NCI-H1417 treated with DMSO at 0.1 percent for 48 hours (cell line): ENCODE data around the gene FRS2.

Experiments
- DNase-seq: peaks from one replicate; lab custom pipeline; 2025; lab: John Stamatoyannopoulos, UW

FRS2 gene

DNA sequence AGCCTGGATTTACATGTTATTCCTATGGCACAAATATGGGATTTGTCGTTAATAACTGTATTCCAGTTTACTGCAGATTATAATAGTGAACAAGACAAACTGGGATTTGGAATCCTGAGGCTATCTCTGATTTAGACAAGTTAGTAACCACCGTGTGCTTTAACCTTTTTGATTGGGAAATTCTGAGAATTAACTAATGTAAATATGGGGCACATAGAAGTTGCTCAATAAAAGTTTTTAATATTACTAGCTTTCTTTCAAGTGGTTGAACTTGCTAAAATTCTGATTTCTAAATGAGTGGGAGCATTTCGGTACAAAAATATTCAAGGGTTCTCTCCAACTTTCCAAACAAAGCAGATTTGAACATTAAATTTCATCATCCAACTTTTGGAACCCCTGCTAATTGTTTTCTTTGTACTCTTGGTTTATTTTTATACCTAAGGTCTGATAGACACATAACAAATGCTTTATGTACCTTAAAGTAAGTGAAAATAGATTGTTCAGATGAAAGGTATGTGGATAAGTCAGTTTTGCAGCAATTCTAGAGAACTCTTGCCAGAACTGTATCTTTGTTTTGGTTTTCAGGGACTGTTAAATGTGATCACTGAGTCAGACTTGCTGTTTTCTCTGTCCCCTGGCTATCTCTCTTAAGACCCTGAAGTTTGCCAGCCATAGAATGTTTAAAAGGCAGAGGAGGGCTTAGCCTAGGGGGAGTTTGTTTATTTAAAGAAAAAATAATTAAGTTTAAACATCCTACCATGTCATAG is 57.5 kb downstream of the FRS2 start:
- no peak for DNase-seq

DNA sequence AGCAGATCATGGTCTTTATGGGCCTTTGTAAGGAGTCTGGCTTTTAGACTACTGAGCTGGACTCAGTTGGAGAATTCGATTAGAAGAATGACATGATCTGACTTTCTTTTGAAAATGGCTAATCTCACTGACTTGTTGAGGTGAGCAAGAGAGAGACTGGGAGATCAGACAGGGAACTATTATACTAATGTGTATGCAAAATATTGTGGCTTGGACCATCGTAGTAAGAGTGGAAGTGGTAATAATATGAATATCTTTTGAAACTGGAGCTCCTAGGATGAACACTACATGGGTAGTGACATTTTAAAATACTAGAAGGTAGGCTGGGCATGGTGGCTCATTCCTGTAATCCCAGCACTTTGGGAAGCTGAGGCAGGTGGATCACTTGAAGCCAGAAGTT is 58.8 kb downstream of the FRS2 start:
- no peak for DNase-seq

DNA sequence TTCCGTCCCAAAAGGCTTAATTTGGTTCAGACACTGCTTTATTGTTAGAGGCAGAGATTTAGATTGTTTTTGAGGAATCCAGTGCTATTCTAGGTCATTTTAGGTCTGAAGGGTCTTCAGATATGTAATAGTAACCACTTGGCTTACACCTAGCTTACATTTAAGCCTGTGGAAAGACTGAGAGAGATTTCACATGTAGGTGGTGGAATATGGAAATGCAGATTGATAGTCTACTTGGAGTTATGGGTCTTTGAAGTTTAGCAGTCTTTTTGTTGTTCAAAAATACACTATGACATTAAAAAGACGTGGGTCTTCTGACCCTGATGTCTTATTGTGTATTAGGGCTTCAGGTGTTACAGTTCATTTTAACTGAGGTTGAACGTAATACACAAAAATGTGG is 63.7 kb downstream of the FRS2 start:
- no peak for DNase-seq

DNA sequence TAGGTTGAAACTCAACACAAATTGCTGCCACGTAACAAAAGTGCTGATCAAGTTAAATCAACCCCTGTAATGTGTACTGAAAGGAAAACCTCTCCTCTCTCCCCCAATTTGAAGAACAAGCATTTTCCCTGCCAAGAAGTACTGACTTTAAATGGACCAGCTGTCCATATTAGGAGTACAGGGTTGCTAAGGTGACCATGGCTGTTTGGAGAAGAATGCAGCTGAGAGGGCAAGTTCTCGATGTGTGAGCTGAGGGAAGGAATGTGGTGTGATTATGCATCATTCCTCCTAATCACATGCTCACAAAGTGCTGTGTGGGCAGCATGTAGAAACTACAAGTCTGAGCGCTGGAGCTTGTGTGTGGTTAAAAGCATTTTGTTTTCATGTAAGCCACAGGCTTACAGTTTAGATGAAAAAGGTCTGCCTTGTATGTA is 64.2 kb downstream of the FRS2 start:
- DNase-seq, result no peak

DNA sequence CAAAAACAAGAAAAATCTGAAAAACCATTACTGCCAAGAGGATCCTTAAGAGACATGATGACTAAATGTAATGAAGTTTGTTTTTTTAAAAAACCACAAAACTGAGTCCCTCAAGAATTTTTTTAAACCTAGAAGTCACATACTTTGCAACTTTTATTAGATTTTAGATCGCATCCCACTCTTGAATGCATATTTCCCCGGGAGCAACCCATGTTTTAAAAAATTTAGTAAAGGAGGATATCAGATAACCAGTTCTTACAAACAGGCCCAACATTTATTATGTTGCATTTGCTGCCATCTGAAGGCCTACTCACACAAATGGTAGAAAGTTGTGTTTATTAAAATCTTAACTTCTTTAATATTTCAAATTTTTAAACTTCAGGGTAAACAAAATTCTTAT is 70.8 kb downstream of the FRS2 start:
- no peak for DNase-seq

DNA sequence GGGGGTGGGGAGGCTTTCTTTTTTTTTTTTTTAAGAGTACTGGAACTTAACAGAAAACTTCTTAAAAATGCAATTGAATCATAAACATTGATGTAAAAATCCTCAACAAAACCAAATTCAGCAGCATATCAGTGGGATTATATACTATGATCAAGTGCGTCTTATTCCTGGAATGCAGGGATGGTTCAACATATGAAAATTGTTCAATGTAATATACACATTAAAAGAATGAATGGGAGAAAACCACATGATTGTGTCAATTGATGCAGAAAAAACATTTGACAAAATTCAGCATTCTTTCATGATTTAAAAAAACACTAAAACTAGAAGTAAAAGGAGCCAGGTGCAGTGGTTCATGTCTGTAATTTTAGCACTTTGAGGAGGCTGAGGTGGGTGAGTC is 73.9 kb downstream of the FRS2 start:
- no peak for DNase-seq

DNA sequence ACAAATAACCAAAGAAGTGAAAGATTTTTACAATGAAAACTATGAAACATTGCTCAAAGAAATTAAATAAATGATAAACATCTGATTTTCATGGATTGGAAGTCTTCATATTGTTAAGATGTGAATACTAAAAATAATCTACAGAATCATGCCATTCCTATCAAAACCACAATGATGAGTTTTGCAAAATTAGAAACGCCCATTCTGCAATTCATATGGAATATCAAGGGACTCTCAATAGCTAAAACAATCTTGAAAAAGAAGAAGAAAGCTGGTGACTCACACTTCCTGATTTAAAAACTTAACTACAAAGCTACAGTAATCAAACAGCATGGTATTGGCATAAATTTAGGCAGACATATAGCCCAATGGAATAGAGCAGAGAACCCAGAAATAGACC is 74.9 kb downstream of the FRS2 start:
- DNase-seq, result no peak

DNA sequence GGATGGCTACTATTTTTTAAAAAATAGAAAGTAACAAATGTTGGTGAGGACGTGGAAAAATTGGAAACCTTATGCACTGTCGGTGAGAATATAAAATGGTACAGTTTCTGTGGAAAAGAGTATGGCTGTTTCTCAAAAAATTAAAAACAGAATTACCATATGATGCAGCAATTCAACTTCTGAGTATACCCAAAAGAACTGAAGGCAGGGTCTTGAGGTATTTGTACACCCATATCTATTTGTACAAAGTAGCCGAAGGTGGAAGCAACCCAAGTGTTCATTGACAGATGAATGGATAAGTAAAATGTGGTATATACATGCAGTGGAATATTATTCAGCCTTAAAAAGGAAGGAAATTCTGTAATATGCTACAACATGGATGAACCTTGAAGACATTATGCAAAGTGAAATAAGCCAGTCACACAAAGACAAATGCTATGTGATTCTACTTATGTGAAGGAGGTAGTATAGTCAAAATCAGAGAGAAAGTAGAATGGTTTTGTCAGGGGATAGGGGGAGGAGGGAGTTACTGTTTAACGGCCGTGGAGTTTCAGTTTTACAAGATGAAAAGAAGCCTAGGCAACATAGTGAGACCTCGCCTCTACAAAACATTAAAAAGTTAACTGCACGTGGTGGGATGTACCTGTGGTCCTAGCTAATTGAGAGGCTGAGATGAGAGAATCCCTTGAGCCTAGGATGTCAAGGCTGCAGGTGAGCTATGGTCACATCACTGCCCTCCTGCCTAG is 76.7 kb downstream of the FRS2 start:
- no peak for DNase-seq

DNA sequence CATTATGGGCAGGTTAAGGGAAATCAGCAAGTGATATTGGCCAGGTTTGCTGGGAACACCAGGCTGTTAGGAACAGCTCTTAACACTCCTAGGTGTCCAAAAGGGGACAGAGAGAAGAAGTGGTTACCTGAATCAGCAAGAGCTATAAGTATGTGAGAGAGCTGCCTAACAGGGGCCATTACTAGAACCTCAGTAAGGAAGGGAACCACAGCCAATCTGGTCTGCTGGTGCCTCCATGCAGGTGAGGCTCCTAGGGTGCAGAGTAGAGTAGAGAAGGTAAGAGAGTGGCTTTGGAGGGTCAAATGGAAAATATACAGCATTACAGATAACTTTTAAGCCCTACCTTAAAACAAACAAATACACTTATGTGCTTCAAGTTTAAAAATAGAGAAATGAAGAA is 78.5 kb downstream of the FRS2 start:
- DNase-seq, result no peak

DNA sequence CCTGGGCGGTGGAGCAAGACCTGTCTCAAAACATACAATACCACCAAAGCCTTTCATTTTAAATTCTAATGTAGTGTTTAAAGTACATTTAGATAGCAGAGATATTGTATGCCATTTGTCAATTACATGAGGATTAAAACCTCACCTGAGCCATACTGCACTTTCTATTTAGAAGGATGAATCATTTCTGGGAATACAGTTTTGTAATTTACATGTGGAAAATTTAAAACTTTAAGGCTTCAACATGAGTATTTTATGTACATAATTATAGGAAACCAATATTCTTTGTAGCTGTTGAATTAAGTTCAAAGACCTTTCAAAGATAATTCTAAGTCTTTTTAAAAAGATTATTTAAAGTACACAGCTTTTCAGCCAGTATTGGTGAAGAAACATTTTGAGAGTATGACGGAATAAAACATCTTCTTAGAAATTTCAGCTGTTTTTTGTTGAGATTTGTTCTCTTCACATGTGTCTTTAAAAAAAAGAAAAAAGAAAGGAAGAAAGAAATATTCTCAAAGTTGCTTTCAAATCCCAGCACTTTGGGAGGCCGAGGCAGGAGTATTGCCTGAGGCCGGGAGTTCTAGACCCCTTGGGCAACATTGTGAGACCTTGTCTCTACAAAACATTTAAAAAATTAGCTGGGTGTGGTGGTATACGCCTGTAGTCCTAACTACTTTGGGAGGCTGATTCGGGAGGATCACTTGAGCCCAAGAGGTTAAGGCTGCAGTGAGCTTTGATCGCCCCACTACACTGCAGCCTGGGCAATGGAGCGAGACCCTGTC is 80.6 kb downstream of the FRS2 start:
- DNase-seq, result no peak

DNA sequence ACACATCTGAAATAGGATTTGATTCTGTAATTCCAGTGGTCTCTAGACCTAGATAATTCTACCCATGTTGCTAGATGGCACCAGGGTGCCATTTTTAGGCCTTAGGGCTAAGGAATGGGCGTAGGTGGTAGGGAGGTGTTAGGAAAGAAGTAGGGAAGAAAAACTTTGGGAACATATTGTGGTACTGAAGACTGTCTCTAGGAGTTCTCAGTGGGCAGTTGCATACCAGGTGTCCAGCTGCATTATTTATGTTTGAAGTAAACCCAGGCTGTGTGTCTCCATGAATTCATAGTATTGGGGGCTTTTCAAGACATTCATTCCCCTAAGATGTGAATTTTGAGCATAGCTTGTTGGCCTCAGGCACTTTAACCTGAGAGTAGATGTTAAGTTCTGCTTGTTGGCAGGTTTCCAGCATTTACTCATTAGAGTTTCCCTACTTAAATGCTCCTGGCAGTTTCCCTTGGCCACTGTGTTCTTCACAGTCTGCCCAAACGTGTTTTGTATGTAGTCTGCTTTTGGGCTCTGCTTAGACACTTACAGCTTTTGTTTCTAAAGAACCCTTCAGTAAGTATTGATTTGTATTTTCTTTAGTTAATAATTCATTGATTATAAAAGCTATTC is 83.5 kb downstream of the FRS2 start:
- DNase-seq, result no peak

DNA sequence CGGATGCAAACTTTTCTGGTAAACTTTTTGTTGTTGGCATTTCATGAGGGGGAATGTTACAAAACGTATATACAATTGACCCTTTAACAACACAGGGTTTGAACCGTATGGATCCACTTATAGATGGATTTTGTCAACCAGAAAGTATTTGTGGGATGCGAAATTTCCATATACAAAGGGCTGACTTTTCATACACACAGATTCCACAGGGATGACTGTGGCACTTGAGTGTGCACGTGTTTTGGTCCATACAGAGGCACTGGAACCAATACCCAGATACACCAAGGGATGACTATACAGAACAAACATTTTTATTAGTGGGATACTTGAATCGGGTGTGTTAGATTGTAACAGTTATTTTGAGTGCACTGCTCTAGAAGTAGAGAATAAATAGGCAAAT is 85.3 kb downstream of the FRS2 start:
- DNase-seq, result no peak

DNA sequence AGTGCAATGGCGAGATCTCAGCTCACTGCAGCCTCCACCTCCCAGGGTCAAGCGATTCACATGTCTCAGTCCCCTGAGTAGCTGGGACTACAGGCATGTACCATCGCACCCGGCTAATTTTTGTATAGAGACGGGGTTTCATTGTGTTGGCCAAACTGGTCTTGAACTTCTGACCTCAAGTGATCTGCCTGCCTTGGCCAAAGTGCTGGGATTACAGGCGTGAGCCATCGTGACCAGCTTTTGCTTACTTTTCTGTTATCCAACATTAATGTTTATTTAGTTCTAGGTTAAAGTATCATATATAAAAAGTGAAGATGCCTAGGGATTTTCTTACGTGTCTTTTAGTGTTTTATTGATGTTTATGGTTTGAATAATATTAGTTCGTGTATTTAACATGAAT is 86.2 kb downstream of the FRS2 start:
- no peak for DNase-seq

DNA sequence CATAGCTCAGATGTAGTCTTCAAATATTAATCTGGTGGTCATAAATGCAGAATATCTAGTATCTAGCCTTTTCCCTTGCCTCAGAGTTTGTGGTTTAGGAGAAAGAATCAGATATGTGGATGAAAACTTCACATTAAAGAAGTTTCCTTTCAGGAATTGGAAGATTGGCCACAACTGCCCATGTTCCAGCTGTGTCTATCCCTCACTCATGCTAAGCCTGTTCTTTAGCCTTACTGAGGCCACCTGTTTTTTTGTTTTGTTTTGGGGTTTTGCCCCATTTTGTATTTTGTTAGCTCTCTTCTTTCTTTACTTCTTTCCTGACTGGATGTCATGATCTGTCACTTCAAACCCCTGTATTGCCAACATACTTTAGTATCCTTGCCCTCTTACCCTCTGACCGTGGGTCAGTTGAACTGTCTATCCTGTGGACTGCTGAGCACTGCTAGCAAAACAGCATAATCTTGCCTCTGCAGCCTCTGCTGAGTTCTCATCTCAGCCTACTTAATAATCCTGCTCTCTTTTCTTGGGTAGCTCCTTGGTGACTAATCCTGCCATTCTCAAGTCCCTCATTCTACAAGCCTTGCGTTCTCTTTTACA is 93.1 kb downstream of the FRS2 start:
- no peak for DNase-seq

DNA sequence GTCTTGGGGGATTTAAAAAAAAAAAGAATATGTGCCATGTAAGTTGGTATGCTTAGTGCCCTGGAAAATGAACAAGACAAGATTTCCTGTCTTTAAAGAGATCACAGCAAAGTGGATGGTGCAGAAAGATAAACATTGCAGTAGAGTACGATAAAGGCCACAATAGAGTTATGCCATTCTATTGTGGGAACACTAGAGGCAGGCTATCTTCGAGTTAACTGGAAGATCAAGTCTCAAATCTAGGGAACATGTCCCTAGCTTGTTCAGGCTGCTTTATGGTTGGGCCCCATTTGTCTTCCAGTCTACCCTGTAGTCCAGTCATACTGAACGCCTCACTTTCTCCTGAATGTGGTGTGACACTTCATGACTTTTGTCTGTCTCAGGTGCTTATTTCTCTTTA is 96.4 kb downstream of the FRS2 start:
- DNase-seq, result no peak

DNA sequence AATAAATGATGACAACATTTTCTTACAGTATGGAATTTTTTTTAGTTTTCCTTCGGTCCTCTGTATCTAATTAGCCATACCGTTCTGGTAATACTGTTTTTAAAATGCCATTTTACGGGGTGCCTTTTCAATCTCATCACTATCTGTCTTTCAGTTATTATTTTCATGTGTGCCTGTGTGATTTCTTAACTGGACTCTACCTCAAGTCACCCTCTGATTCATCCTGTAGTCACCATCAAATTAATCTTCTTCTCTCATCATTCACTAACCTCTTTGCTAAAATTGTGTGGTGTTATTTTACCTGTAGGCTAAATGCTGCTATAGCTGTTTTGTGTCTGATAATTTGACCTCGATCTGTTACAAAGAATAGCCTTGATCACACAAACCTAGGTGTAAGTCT is 99.0 kb downstream of the FRS2 start:
- DNase-seq, result no peak

DNA sequence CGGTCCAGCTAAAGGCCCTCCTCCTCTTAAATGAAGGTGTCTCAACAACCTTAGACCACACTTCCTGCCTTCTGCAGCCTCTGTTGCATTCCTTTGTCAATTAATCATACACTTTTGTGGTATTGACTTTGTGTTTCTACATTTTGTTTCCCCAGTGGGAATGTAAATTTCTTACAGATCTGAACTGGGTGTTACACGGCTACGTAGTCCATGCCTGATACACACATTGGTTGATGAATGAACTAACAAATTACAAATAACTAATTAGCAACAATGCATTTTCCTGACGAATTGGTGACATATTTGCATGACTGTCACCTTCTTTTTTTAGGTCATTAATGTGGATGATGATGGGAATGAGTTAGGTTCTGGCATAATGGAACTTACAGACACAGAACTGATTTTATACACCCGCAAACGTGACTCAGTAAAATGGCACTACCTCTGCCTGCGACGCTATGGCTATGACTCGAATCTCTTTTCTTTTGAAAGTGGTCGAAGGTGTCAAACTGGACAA is 99.9 kb downstream of the FRS2 start:
- DNase-seq, result no peak

DNA sequence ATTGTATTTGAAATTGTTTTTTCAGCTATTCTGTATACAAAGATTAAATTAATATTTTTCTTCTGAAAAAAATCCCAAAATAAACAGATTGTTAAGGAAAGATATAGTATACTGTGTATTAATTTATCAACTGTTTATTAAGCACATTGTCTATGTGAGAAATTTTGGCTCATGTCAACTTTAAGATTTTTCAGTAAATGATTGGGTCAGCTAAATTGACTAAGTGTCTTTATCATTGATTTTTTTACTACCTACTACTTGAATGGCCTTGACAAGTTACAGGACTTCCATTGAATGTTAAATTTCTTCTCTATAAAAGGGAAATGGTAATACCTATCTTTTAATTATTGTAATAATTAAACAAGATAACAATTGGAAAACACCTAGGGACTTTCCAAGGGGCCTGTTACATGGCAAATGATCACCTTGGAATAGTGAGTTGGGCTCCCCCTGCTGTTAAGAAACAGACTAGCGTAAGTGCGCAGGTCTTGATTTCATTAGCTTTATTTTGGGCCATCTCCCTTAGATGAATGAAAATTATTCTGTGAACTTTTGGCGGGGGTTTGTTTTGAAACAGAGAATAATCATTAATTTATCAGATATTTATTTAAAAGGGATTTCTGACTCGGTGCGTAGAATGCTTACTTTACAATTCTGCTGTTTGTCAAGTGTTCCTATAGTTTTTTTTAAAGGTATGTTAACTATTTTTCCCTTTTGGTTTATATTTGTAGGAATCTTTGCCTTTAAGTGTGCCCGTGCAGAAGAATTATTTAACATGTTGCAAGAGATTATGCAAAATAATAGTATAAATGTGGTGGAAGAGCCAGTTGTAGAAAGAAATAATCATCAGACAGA is 100.6 kb downstream of the FRS2 start:
- DNase-seq, result peak; percentile 36

DNA sequence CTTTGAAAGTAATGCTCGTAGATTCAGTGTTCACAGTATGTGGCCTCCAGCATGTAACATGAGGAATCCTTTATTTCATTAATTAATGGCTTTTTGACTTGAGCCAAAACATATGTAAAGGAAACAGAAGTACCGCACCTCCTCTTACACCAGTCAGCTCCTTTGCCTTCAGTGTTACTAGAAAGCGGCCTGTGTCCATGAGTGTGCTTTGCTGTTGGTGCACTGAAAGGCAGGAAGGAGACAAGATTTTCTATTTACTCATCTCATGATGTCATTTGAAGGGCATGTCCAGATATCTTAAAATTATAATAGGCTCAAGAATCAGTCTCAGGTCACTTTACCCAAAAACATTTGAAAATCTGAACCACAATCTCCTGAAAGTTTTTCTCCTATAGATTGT is 105.2 kb downstream of the FRS2 start:
- no peak for DNase-seq

DNA sequence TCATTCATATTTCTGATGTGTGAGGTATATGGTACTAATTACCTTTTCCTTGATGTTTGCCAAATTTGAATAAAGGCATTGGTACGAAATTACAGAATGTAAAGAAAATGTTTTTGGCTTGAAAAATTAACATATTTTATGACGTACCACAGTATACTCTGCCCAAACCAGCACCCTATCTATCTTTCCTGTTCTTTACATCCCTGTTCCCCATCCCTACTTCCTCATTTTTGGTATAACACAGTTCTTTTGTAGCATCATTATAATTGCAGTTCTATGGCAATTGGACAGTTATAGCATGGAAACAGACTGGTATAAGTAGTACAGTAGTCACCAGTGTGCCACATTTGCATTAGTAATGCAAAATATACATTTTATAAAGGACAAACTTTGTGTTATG is 108.1 kb downstream of the FRS2 start:
- DNase-seq, result no peak

DNA sequence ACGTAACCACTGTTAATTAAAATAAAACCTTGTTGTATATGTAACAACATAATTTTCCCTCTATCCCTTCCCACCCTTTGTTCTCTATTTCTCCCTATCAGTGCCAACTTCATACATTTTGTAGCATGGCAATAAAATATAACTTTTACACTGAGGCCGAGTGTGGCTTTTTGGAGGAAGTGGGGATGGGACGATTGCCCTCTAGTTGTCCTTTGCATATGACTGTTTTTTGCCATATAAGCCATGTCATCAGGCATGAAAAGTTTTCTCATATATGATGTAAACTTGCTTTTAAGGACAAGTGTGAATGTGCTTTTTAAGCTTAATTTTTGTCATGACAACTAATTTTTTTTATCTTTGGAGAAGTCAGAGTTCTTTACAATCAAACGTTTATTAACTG is 108.8 kb downstream of the FRS2 start:
- no peak for DNase-seq
